Measurements from ENCODE around the gene TMC3.

DNA sequence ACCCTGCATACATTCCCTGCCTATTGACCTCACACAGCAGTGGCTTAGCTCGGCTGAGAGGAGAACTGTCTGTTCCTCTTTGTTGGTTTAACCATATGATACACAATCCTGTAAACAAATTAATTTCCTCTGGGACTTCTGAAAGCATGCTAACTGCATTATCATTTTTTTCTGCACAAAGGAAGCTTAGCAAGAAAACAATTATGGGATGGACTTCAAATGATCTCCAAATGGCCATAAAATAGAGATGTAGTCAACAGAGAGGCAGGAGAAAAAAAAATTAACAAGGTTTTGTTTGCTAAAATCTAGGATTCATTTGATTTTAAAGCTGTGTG is 14.4 kb upstream of the TMC3 start:
- TF ChIP-seq, protein P1, sequence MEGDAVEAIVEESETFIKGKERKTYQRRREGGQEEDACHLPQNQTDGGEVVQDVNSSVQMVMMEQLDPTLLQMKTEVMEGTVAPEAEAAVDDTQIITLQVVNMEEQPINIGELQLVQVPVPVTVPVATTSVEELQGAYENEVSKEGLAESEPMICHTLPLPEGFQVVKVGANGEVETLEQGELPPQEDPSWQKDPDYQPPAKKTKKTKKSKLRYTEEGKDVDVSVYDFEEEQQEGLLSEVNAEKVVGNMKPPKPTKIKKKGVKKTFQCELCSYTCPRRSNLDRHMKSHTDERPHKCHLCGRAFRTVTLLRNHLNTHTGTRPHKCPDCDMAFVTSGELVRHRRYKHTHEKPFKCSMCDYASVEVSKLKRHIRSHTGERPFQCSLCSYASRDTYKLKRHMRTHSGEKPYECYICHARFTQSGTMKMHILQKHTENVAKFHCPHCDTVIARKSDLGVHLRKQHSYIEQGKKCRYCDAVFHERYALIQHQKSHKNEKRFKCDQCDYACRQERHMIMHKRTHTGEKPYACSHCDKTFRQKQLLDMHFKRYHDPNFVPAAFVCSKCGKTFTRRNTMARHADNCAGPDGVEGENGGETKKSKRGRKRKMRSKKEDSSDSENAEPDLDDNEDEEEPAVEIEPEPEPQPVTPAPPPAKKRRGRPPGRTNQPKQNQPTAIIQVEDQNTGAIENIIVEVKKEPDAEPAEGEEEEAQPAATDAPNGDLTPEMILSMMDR (IDR thresholded peaks at IDR 0.05 in 8 of 11, conservative IDR thresholded peaks at IDR 0.05 in 3 of 11), result no peak
- no peak for TF ChIP-seq POLR2A (IDR thresholded peaks at IDR 0.05)

Data from spleen (tissue), 7 donors.